Measurements from ENCODE around the gene SCMH1. TPM values are rescaled to one million over a fixed set of nuclear protein-coding genes. Genes with fewer than 3 reads are reported as not detected.
A peak's percentile ranks its signal among the peaks of the same experiment; 100 is the strongest.

The SCMH1 gene
- total RNA-seq, 4 donors from 2014 or later: 27.1 to 116 (median 52.9) TPM

DNA sequence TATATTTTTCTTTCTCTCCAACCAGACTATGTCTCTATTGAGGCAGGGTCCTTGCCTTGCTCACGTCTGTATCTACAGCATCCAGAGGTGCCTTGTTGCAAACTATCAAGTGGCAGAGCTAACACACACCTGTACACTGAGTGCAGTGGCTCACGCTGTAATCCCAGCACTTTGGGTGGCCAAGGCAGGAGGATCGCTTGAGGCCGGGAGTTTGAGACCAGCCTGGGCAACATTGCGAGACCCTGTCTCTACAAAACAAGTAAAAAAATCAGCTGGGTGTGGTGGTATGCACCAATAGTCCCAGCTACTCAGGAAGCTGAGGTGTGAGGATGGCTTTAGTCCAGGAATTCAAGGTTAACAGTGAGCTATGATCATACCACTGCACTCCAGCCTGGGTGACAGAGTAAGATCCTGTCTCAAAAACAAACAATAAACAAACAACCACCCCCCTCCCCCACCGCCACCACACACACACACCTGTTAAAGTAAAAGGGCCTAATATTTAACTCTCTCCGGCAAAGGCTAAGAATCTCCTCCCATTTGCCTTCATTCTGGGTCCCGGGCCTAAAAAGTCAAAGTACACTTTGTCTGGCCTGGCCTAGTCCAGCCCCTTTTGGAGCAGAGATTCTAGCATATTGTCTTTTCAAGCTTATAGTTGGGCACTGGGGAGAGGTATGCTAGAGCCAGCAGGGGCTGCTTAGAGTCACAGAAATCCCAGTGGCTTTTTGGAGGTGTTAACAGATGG lies 211.1 kb downstream of the SCMH1 start:
- H3K4me1 ChIP-seq: no peaks in the 10 kb centered on the region
- H3K9me3 ChIP-seq: no peaks in the 10 kb centered on the region
- TF ChIP-seq, protein P1, sequence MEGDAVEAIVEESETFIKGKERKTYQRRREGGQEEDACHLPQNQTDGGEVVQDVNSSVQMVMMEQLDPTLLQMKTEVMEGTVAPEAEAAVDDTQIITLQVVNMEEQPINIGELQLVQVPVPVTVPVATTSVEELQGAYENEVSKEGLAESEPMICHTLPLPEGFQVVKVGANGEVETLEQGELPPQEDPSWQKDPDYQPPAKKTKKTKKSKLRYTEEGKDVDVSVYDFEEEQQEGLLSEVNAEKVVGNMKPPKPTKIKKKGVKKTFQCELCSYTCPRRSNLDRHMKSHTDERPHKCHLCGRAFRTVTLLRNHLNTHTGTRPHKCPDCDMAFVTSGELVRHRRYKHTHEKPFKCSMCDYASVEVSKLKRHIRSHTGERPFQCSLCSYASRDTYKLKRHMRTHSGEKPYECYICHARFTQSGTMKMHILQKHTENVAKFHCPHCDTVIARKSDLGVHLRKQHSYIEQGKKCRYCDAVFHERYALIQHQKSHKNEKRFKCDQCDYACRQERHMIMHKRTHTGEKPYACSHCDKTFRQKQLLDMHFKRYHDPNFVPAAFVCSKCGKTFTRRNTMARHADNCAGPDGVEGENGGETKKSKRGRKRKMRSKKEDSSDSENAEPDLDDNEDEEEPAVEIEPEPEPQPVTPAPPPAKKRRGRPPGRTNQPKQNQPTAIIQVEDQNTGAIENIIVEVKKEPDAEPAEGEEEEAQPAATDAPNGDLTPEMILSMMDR (IDR thresholded peaks at IDR 0.05): no peak
- TF ChIP-seq POLR2A (IDR thresholded peaks at IDR 0.05): no peak
- H3K4me3 ChIP-seq: no peak overlapping the region
- peaks cover 0 to 84% (median 0%) of the 10 kb centered on the region in 3 donors for H3K36me3 ChIP-seq
- no peak for DNase-seq
- H3K27me3 ChIP-seq: no peaks in the 10 kb centered on the region
- H3K27ac ChIP-seq: no peak overlapping the region

DNA sequence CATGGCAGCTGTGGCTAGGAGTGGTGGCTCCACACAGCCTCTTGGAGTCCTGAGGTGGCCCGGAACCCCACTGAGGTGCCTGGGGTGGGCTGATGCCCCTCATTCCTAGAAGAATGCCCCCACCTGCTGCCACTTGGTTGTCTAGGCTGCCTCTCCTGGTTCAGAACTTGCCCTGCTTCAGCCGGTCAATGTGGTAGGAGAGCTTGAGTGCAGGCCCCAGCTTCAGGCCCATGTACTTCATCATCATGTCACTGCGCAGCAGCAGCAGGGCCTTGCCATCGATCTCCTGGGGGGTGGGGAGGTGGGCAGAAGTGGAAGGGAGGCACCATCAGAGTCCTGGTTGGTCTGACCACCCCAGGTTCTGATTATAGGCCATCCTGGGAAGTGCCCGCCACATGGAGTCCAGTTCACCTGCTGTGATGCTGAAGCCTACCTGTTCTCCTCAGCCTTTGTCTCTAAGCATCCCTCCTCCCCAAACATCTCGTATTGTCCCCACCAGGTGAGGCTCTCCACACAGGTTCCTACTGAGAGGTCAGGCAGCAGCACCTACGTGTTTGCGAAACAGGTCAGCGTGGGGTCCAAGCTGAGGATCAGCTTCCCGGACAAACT lies 214.0 kb downstream of the SCMH1 start:
- DNase-seq: no peak
- Histone ChIP-seq H3K27ac (no peak overlapping the region), H3K27me3 (no peaks in the 10 kb centered on the region), H3K36me3 (peaks cover 0 to 74% (median 0%) of the 10 kb centered on the region in 3 donors), H3K4me1 (no peaks in the 10 kb centered on the region), H3K4me3 (no peak overlapping the region), H3K9me3 (no peaks in the 10 kb centered on the region)
- no peak for TF ChIP-seq POLR2A (IDR thresholded peaks at IDR 0.05)

DNA sequence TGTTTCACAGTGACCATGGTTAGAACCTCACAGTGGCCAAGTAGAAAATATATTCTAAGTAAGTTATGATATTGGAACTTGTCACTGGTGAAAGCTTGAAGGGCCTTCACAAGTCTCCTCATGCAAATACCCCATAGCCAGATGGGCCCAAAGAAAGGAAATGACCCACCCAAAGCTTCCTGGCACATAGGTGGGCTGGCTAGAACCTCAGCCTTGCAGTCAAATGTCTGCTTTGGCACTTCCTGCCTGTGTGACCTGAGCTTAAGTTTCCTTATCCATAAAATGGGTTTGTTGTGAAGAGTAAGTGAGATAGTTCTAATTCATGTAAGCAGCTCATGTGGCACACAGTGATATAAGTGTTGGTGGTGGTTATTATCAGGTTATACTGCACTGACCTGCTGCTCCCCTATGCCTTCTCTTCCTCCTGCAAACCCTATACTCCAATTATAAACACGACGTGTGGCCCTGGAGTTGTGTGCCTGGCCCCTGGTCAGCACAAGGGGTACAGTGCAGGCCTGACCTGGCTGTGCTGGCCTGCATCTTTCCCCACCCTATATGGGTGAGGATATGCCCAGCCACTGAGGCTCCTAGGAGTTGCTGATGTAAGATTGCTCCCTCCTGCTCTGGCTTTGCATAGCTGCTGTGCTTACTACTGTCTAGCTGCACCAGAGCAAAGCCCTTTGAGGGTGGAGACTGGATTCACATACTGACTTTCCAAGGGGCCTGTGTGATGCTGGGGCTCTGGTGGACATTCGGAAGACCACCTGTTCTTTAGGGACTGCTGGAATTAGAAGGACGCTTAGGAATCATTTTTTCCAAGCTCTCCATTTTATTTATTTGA lies 215.9 kb downstream of the SCMH1 start:
- DNase-seq: no peak
- TF ChIP-seq, protein P1 (IDR thresholded peaks at IDR 0.05): no peak
- H3K27ac ChIP-seq: no peak overlapping the region
- no peaks in the 10 kb centered on the region for H3K27me3 ChIP-seq
- H3K9me3 ChIP-seq: no peaks in the 10 kb centered on the region
- H3K4me3 ChIP-seq: no peak overlapping the region
- H3K36me3 ChIP-seq: peaks cover 0 to 56% (median 0%) of the 10 kb centered on the region in 3 donors
- H3K4me1 ChIP-seq: no peaks in the 10 kb centered on the region

DNA sequence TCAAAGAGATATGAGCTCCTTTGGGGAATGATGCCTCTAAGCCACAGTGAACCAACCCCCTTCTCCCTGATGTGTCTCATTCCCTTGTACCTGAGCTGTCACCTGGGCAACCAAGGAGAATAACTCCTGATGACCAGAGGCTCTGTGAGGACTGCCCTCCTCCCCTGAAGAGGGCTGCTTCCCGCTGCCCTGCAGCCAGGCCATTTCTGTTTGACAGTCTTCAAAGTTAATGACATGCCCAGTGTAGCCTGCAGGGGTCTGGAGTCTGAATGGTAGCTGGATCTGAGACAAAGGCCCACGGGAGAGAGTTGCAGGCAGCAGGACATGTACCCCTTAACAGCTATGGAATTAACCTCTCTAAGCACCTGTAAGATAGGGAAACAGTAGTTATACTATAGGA lies 217.2 kb downstream of the SCMH1 start:
- Histone ChIP-seq H3K36me3 (peaks cover 0 to 45% (median 0%) of the 10 kb centered on the region in 3 donors), H3K27me3 (no peaks in the 10 kb centered on the region), H3K27ac (no peak overlapping the region), H3K9me3 (no peaks in the 10 kb centered on the region), H3K4me3 (no peak overlapping the region), H3K4me1 (no peaks in the 10 kb centered on the region)
- no peak for TF ChIP-seq POLR2A (IDR thresholded peaks at IDR 0.05)
- TF ChIP-seq, protein P1 (IDR thresholded peaks at IDR 0.05): no peak
- DNase-seq: no peak

DNA sequence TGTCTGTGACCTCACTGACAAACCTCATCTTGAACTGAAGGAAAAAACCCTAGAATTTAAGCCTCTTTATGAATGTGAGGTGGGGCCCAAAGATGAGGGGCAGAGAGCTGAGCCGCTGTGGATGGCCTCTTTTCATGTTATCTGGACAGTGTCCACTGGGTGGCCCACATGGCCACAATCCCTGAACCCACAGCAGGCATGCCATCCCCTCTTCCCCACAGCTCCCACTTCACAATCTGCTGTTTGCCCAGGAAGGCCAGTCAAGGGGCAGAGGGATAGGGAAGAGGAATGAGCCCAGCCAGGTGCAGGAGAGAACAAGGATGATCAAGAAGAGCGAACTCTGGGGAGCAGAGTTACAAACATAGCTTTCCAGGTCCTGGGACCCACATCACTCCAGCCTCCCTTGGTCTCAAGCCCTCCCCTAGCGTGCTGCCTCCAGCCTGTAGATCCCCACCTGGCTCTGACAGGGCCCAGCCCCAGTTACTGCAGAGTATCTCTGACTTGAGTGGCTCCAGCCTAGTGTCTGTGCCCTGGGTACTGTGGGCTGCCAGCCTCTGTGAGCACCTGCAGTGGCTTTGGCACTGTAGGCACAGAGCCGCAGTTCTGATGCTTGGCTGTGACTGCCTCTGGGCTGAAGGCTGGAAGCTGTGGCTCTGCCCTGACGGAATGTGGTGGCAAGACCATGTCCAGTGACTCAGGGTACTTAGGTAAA lies 218.7 kb downstream of the SCMH1 start:
- no peaks in the 10 kb centered on the region for H3K27me3 ChIP-seq
- H3K9me3 ChIP-seq: no peaks in the 10 kb centered on the region
- no peak overlapping the region for H3K4me3 ChIP-seq
- H3K36me3 ChIP-seq: peaks cover 0 to 30% (median 0%) of the 10 kb centered on the region in 3 donors
- no peak overlapping the region for H3K27ac ChIP-seq
- no peak for TF ChIP-seq POLR2A (IDR thresholded peaks at IDR 0.05)
- TF ChIP-seq, protein P1 (IDR thresholded peaks at IDR 0.05): peak in 2 of 6 experiments; percentile 19 to 26
- no peaks in the 10 kb centered on the region for H3K4me1 ChIP-seq
- DNase-seq: no peak
